PC-3 (cell line): ENCODE measurements around the gene OSBPL2. TPM values are rescaled to one million over a fixed set of nuclear protein-coding genes. Genes with fewer than 3 reads are reported as not detected.

ENCODE experiments used
- ATAC-seq: fragments of 200-7000 bp; cut with Tn5 transposase; 2 replicates; pipeline ENCODE4 v1.9.1; 2020; ENCODE audit warnings: mild to moderate bottlenecking, moderate library complexity
- BruUV-seq: library from RNA; stranded (reverse); fragments of 400-500 nt; replicated peaks from 2 replicates; lab custom pipeline; 2021; lab: Mats Ljungman, UMichigan
- CTCF ChIA-PET: fragments of 300-600 bp; sonication (Branson Sonifier 250); formaldehyde crosslinking; loops from one replicate; lab custom pipeline; 2022; ENCODE audit warnings: antibody characterized with exemption; lab: Charles Lee
- POLR2A ChIA-PET: fragments of 300-600 bp; sonication (Branson Sonifier 250); formaldehyde crosslinking; loops from one replicate; lab custom pipeline; 2022; ENCODE audit warnings: antibody characterized with exemption; ENCODE audit not compliant: unreplicated experiment; lab: Charles Lee
- DNase-seq: peaks from one replicate; pipeline ENCODE4 v3.0.0-alpha.2; 2015
- H2AFZ ChIP-seq: fragments of 300-600 bp; sonication (generic); 2 replicates; pipeline ENCODE4 v1.6.0; 2016; ENCODE audit warnings: antibody characterized with exemption, low read length
- H3F3A ChIP-seq: fragments of 300-600 bp; sonication (generic); one replicate; pipeline ENCODE4 v1.6.0; 2017; ENCODE audit warnings: antibody characterized with exemption, low read length, control low read depth, mild to moderate bottlenecking; ENCODE audit not compliant: unreplicated experiment
- H3K27ac ChIP-seq: fragments of 300-600 bp; sonication (generic); 2 replicates; pipeline ENCODE4 v1.5.1; 2016; ENCODE audit warnings: mild to moderate bottlenecking, low read length
- H3K27me3 ChIP-seq: fragments of 300-600 bp; sonication (generic); 2 replicates; pipeline ENCODE4 v1.6.1; 2016; ENCODE audit warnings: low read length, mixed read lengths
- H3K36me3 ChIP-seq: fragments of 300-600 bp; sonication (generic); 2 replicates; pipeline ENCODE4 v1.6.1; 2016; ENCODE audit warnings: low read depth, mixed run types, low read length, mixed read lengths
- H3K4me1 ChIP-seq: fragments of 300-600 bp; sonication (generic); 2 replicates; pipeline ENCODE4 v1.5.1; 2016; ENCODE audit warnings: low read length; ENCODE audit not compliant: insufficient read depth
- H3K4me2 ChIP-seq: fragments of 300-600 bp; sonication (generic); 2 replicates; pipeline ENCODE4 v1.6.0; 2016; ENCODE audit warnings: low read length
- H3K4me3 ChIP-seq: fragments of 300-600 bp; sonication (generic); 2 replicates; pipeline ENCODE4 v1.5.1; 2016; ENCODE audit warnings: mild to moderate bottlenecking, low read length, mixed read lengths
- H3K79me2 ChIP-seq: fragments of 300-600 bp; sonication (generic); 2 replicates; pipeline ENCODE4 v1.6.1; 2017; ENCODE audit warnings: low read length, mixed read lengths
- H3K9ac ChIP-seq: fragments of 300-600 bp; sonication (generic); 2 replicates; pipeline ENCODE4 v1.6.0; 2016; ENCODE audit warnings: mild to moderate bottlenecking, low read length
- H3K9me2 ChIP-seq: fragments of 300-600 bp; sonication (generic); replicated peaks from 2 replicates; pipeline ENCODE4 v1.6.1; 2016; ENCODE audit warnings: mixed run types, low read length, mixed read lengths
- H3K9me3 ChIP-seq: fragments of 300-600 bp; sonication (generic); 2 replicates; pipeline ENCODE4 v1.6.1; 2016; ENCODE audit warnings: low read length, mixed read lengths
- H4K20me1 ChIP-seq: fragments of 300-600 bp; sonication (generic); 2 replicates; pipeline ENCODE4 v1.6.1; 2016; ENCODE audit warnings: low read length, mixed read lengths
- EZH2 ChIP-seq: fragments of 300-600 bp; sonication (generic); IDR thresholded peaks from one replicate; pipeline ENCODE4 v1.6.1; 2017; ENCODE audit warnings: antibody characterized with exemption, mild to moderate bottlenecking, low read length; ENCODE audit not compliant: unreplicated experiment
- EZH2phosphoT487 ChIP-seq: fragments of 300-600 bp; sonication (generic); IDR thresholded peaks from 2 replicates; pipeline ENCODE4 v1.6.1; 2018; ENCODE audit warnings: mild to moderate bottlenecking, antibody characterized with exemption, low read length, borderline replicate concordance
- intact Hi-C: fragments of 100-400 bp; cut with micrococcal nuclease; formaldehyde crosslinking; loops from 2 replicates; pipeline ENCODE4 v1.9.0; 2023
- total RNA-seq: library from RNA; depleted of rRNA; stranded (reverse); fragments of >200 nt; gene quantifications from 2 replicates; pipeline ENCODE4 v1.2.3, GENCODE V29; 2014
- TF ChIP-seq, protein P1 (sequence below): fragments of 300-600 bp; sonication (generic); conservative IDR thresholded peaks from 2 replicates; pipeline ENCODE4 v1.5.1; 2017; ENCODE audit warnings: antibody characterized with exemption, low read depth, mild to moderate bottlenecking, low read length

Gene OSBPL2
- total RNA-seq, 1 experiment from 2014 or later: 39.7 TPM

DNA sequence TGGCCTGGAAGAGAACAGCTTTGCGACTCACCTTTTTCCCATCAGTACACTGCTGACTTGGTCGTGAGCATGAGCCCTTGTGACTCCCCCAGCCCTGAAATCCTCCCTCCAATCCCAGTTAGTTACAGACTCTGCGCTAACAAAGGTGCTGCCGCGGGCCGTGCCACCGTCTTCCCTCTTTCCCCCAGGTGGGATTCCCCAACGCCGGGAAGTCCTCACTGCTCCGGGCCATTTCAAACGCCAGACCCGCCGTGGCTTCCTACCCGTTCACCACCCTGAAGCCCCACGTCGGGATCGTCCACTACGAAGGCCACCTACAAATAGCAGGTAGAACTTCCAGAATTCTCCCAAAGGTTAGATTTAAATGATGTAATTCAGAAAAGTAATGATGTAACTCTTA lies 39.4 kb upstream of the OSBPL2 start:
- peaks cover 36% of the 10 kb centered on the region for H3K36me3 ChIP-seq
- H3K9ac ChIP-seq: no peak overlapping the region
- peaks cover 17% of the 10 kb centered on the region for H3K4me1 ChIP-seq
- no peak overlapping the region for H3K4me3 ChIP-seq
- CTCF ChIA-PET: no interaction called here
- intact Hi-C loops: no loop called here
- no peaks in the 10 kb centered on the region for H3K79me2 ChIP-seq
- no peaks in the 10 kb centered on the region for H3K9me3 ChIP-seq
- H3K27ac ChIP-seq: no peak overlapping the region
- no peaks in the 10 kb centered on the region for H3K27me3 ChIP-seq
- H2AFZ ChIP-seq: no peak overlapping the region
- POLR2A ChIA-PET: interaction anchor here (0.6 kb wide), 1 partner anchor 173 kb away, joined by 5 read pairs; no protein-coding TSS in a partner anchor
- no peaks in the 10 kb centered on the region for H3F3A ChIP-seq
- no peaks in the 10 kb centered on the region for H4K20me1 ChIP-seq
- TF ChIP-seq EZH2 (no peak), EZH2phosphoT487 (no peak)
- TF ChIP-seq, protein P1, sequence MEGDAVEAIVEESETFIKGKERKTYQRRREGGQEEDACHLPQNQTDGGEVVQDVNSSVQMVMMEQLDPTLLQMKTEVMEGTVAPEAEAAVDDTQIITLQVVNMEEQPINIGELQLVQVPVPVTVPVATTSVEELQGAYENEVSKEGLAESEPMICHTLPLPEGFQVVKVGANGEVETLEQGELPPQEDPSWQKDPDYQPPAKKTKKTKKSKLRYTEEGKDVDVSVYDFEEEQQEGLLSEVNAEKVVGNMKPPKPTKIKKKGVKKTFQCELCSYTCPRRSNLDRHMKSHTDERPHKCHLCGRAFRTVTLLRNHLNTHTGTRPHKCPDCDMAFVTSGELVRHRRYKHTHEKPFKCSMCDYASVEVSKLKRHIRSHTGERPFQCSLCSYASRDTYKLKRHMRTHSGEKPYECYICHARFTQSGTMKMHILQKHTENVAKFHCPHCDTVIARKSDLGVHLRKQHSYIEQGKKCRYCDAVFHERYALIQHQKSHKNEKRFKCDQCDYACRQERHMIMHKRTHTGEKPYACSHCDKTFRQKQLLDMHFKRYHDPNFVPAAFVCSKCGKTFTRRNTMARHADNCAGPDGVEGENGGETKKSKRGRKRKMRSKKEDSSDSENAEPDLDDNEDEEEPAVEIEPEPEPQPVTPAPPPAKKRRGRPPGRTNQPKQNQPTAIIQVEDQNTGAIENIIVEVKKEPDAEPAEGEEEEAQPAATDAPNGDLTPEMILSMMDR: no peak
- DNase-seq: no peak
- H3K4me2 ChIP-seq: no peak overlapping the region
- no TSS peak for BruUV-seq
- no peak for ATAC-seq
- H3K9me2 ChIP-seq: no peaks in the 10 kb centered on the region

DNA sequence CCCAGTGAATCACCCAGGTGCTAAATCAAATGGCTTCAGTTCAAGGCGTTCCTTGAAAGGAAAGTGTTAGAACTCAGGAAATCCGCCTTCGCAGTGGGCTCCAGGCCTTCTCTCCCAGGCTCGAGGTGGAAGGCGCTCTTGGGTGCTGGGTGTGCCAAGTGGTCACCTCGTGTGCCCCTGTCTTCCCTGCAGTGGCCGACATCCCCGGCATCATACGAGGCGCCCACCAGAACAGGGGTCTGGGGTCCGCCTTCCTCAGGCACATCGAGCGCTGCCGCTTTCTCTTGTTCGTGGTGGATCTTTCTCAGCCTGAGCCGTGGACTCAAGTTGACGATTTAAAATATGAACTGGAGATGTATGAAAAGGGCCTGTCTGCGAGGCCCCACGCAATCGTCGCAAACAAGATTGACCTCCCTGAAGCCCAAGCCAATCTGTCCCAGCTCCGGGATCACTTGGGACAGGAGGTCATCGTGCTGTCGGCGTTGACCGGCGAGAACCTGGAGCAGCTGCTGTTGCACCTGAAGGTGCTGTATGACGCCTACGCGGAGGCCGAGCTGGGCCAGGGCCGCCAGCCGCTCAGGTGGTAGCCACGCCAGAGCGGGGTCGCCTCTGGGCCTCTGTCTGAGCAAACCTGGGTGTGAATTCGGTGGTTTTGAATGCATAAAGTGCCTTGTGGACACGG lies 37.7 kb upstream of the OSBPL2 start:
- intact Hi-C loops: no loop called here
- Histone ChIP-seq H3K4me1 (peaks cover 18% of the 10 kb centered on the region), H3F3A (no peaks in the 10 kb centered on the region), H3K9ac (no peak overlapping the region), H3K27me3 (no peaks in the 10 kb centered on the region), H2AFZ (no peak overlapping the region), H3K79me2 (no peaks in the 10 kb centered on the region), H3K36me3 (peaks cover 36% of the 10 kb centered on the region), H3K4me2 (no peak overlapping the region), H3K27ac (no peak overlapping the region), H4K20me1 (no peaks in the 10 kb centered on the region), H3K9me3 (no peaks in the 10 kb centered on the region), H3K4me3 (no peak overlapping the region), H3K9me2 (no peaks in the 10 kb centered on the region)
- ChIA-PET CTCF (no interaction called here), POLR2A (no interaction called here)
- TF ChIP-seq EZH2phosphoT487: no peak
- ATAC-seq (no peak), DNase-seq (no peak)
- no TSS peak for BruUV-seq

GRCh38 chr20:62201173-62202082 lies 36.9 kb upstream of the OSBPL2 start:
- POLR2A ChIA-PET: no interaction called here
- CTCF ChIA-PET: no interaction called here
- Histone ChIP-seq H3F3A (no peaks in the 10 kb centered on the region), H3K27me3 (no peaks in the 10 kb centered on the region), H3K9me2 (no peaks in the 10 kb centered on the region), H4K20me1 (no peaks in the 10 kb centered on the region), H3K9ac (no peak overlapping the region), H3K36me3 (peaks cover 36% of the 10 kb centered on the region), H2AFZ (no peak overlapping the region), H3K4me2 (no peak overlapping the region), H3K79me2 (no peaks in the 10 kb centered on the region), H3K4me1 (peaks cover 18% of the 10 kb centered on the region), H3K27ac (no peak overlapping the region), H3K9me3 (no peaks in the 10 kb centered on the region), H3K4me3 (no peak overlapping the region)
- intact Hi-C loops: no loop called here
- DNase-seq: no peak
- BruUV-seq: no TSS peak
- ATAC-seq: no peak
- no peak for TF ChIP-seq EZH2phosphoT487
- TF ChIP-seq, protein P1: no peak
